WTC11 (cell line): ENCODE results near the gene RUSF1. TPM values are rescaled to one million over a fixed set of nuclear protein-coding genes. Genes with fewer than 3 reads are reported as not detected.

Experiments
- CREM ChIP-seq: sonication (generic); formaldehyde crosslinking; IDR thresholded peaks from 2 replicates; pipeline ENCODE4 v1.8.1; 2022; ENCODE audit warnings: mild to moderate bottlenecking, missing genetic modification reagents, moderate library complexity
- ELF4 ChIP-seq: sonication (generic); formaldehyde crosslinking; IDR thresholded peaks from 2 replicates; pipeline ENCODE4 v1.8.1; 2022; ENCODE audit warnings: low read depth, mild to moderate bottlenecking, moderate library complexity, missing genetic modification reagents
- EMX1 ChIP-seq: fragments of 250-450 bp; sonication (Bioruptor Pico); IDR thresholded peaks from 2 replicates; pipeline ENCODE4 v1.8.0; 2021; ENCODE audit warnings: mild to moderate bottlenecking
- ESRRA ChIP-seq: sonication (generic); formaldehyde crosslinking; IDR thresholded peaks from 2 replicates; pipeline ENCODE4 v1.8.1; 2022; ENCODE audit warnings: mild to moderate bottlenecking, missing genetic modification reagents, borderline replicate concordance
- HMGA2 ChIP-seq: fragments of 250-450 bp; sonication (Bioruptor Pico); IDR thresholded peaks from 2 replicates; pipeline ENCODE4 v1.4.0; 2021; ENCODE audit warnings: mild to moderate bottlenecking, moderate library complexity
- NFYB ChIP-seq: sonication (generic); formaldehyde crosslinking; conservative IDR thresholded peaks from 2 replicates; pipeline ENCODE4 v1.8.0; 2022; ENCODE audit warnings: low read depth, missing genetic modification reagents
- RELA ChIP-seq: sonication (generic); formaldehyde crosslinking; IDR thresholded peaks from 2 replicates; pipeline ENCODE4 v1.8.1; 2022; ENCODE audit warnings: missing genetic modification reagents, mild to moderate bottlenecking, borderline replicate concordance
- SMAD3 ChIP-seq: sonication (generic); formaldehyde crosslinking; IDR thresholded peaks from 2 replicates; pipeline ENCODE4 v1.8.0; 2022; ENCODE audit warnings: missing genetic modification reagents, mild to moderate bottlenecking, borderline replicate concordance
- SMAD4 ChIP-seq: sonication (generic); formaldehyde crosslinking; IDR thresholded peaks from 2 replicates; pipeline ENCODE4 v1.8.0; 2022; ENCODE audit warnings: mild to moderate bottlenecking, missing genetic modification reagents
- SOX15 ChIP-seq: fragments of 250-450 bp; sonication (Bioruptor Pico); IDR thresholded peaks from 2 replicates; pipeline ENCODE4 v1.9.0; 2021; ENCODE audit warnings: mild to moderate bottlenecking
- TEAD1 ChIP-seq: sonication (generic); formaldehyde crosslinking; IDR thresholded peaks from 2 replicates; pipeline ENCODE4 v1.8.0; 2022; ENCODE audit warnings: mild to moderate bottlenecking, missing genetic modification reagents
- ZNF138 ChIP-seq: sonication (generic); formaldehyde crosslinking; conservative IDR thresholded peaks from 2 replicates; pipeline ENCODE4 v1.8.1; 2022; ENCODE audit warnings: mild to moderate bottlenecking, moderate library complexity, missing genetic modification reagents
- ZNF232 ChIP-seq: sonication (generic); formaldehyde crosslinking; IDR thresholded peaks from 2 replicates; pipeline ENCODE4 v1.8.0; 2022; ENCODE audit warnings: mild to moderate bottlenecking, missing genetic modification reagents
- ZNF416 ChIP-seq: fragments of 250-450 bp; sonication (Bioruptor Pico); IDR thresholded peaks from 2 replicates; pipeline ENCODE4 v1.9.0; 2021; ENCODE audit warnings: mild to moderate bottlenecking, inconsistent platforms
- total RNA-seq: library from RNA; stranded (reverse); gene quantifications from 3 replicates; pipeline ENCODE4 v1.2.3, GENCODE V29; 2021
- TF ChIP-seq, protein P1 (sequence below): sonication (generic); formaldehyde crosslinking; IDR thresholded peaks from 2 replicates; pipeline ENCODE4 v1.8.0; 2023; ENCODE audit warnings: missing genetic modification reagents, mild to moderate bottlenecking, borderline replicate concordance
- TF ChIP-seq, protein P2 (sequence below): sonication (generic); formaldehyde crosslinking; conservative IDR thresholded peaks from 2 replicates; pipeline ENCODE4 v1.8.1; 2022; ENCODE audit warnings: mild to moderate bottlenecking, missing genetic modification reagents
- TF ChIP-seq, protein P3 (sequence below): sonication (generic); formaldehyde crosslinking; IDR thresholded peaks from 2 replicates; pipeline ENCODE4 v1.8.1; 2023; ENCODE audit warnings: mild to moderate bottlenecking, missing genetic modification reagents, moderate library complexity
- TF ChIP-seq, protein P4 (sequence below): fragments of 250-450 bp; sonication (Bioruptor Pico); IDR thresholded peaks from 2 replicates; pipeline ENCODE4 v1.9.0; 2021; ENCODE audit warnings: moderate library complexity, mild to moderate bottlenecking, inconsistent platforms, borderline replicate concordance
- TF ChIP-seq, protein P5 (sequence below): fragments of 250-450 bp; sonication (Bioruptor Pico); IDR thresholded peaks from 2 replicates; pipeline ENCODE4 v1.9.0; 2021; ENCODE audit warnings: mild to moderate bottlenecking
- TF ChIP-seq, protein P6 (sequence below): sonication (generic); formaldehyde crosslinking; IDR thresholded peaks from 2 replicates; pipeline ENCODE4 v1.8.1; 2023; ENCODE audit warnings: mild to moderate bottlenecking, missing genetic modification reagents
- TF ChIP-seq, protein P7 (sequence below): sonication (generic); formaldehyde crosslinking; IDR thresholded peaks from 2 replicates; pipeline ENCODE4 v1.8.1; 2022; ENCODE audit warnings: low read depth, missing genetic modification reagents, borderline replicate concordance
- TF ChIP-seq, protein P8 (sequence below): fragments of 250-450 bp; sonication (Bioruptor Pico); conservative IDR thresholded peaks from 2 replicates; pipeline ENCODE4 v1.9.0; 2021; ENCODE audit warnings: mild to moderate bottlenecking

RUSF1 gene
- total RNA-seq, 1 experiment from 2014 or later = 35.9 TPM

DNA sequence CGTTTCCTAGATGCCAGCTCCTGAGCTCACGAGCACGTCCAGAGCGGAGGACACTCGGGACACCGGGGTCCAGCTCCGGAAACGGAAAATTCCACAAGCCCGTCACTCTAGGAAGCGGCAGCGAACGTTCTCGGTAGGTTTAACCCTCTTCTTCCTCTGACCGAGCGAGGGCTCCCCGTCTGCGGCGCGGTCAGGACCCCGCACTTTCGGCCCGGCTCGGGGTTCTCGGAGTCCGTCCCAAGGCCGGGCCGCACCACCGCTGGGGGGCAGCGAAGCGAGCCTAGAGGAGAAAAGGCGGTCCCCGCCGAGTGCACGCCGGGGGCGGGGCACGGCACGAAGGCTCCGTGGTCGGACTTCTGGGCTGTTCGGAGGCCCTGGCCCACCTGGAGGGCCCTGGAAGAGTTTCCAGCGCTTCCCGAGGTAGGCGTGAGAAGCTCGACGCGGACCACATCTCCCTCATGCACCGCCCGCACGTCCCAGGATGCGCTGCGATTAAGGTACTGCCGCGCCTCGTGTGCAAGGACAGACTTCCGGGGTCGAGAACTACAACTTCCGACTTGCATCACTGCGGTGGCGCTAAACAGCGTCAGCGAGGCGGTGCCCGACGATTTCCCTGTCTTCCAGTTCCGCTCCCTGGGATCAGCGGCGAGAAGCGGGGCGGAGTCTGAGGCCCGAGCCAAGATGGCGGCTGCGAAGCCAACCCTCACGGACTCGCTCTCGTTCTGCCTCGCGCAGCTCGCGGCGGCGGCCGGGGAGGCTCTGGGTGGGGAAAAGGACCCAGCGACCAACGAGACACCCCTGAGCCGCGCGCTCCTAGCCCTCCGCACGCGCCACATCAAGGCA is 49.1 kb downstream of the RUSF1 start, which contains the start of gene ARMC5 (continued):
- TF ChIP-seq SMAD4 (CRISPR knock-in tag) (no peak), SOX15 (no peak), ELF4 (CRISPR knock-in tag) (no peak), RELA (CRISPR knock-in tag) (peak; percentile 72; the same call in 1 of the 2 replicates), SMAD3 (0 out of 2 replicates have a peak, but pooled peaks have one; percentile 52), ZNF138 (CRISPR knock-in tag) (no peak), HMGA2 (no peak), TEAD1 (CRISPR knock-in tag) (no peak), CREM (peak; percentile 78; the same call in 1 of the 2 replicates), ZNF232 (CRISPR knock-in tag) (0 out of 2 replicates have a peak, but pooled peaks have one; percentile 38), NFYB (CRISPR knock-in tag) (no peak), ESRRA (CRISPR knock-in tag) (peak; percentile 78; the same call in 1 of the 2 replicates), ZNF416 (CRISPR knock-in tag) (no peak), EMX1 (CRISPR knock-in tag) (no peak)
- TF ChIP-seq, protein P1, sequence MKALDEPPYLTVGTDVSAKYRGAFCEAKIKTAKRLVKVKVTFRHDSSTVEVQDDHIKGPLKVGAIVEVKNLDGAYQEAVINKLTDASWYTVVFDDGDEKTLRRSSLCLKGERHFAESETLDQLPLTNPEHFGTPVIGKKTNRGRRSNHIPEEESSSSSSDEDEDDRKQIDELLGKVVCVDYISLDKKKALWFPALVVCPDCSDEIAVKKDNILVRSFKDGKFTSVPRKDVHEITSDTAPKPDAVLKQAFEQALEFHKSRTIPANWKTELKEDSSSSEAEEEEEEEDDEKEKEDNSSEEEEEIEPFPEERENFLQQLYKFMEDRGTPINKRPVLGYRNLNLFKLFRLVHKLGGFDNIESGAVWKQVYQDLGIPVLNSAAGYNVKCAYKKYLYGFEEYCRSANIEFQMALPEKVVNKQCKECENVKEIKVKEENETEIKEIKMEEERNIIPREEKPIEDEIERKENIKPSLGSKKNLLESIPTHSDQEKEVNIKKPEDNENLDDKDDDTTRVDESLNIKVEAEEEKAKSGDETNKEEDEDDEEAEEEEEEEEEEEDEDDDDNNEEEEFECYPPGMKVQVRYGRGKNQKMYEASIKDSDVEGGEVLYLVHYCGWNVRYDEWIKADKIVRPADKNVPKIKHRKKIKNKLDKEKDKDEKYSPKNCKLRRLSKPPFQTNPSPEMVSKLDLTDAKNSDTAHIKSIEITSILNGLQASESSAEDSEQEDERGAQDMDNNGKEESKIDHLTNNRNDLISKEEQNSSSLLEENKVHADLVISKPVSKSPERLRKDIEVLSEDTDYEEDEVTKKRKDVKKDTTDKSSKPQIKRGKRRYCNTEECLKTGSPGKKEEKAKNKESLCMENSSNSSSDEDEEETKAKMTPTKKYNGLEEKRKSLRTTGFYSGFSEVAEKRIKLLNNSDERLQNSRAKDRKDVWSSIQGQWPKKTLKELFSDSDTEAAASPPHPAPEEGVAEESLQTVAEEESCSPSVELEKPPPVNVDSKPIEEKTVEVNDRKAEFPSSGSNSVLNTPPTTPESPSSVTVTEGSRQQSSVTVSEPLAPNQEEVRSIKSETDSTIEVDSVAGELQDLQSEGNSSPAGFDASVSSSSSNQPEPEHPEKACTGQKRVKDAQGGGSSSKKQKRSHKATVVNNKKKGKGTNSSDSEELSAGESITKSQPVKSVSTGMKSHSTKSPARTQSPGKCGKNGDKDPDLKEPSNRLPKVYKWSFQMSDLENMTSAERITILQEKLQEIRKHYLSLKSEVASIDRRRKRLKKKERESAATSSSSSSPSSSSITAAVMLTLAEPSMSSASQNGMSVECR (CRISPR knock-in tag) = peak; percentile 44; the same call in 1 of the 2 replicates
- TF ChIP-seq, protein P2, sequence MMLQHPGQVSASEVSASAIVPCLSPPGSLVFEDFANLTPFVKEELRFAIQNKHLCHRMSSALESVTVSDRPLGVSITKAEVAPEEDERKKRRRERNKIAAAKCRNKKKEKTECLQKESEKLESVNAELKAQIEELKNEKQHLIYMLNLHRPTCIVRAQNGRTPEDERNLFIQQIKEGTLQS = no peak
- TF ChIP-seq, protein P3, sequence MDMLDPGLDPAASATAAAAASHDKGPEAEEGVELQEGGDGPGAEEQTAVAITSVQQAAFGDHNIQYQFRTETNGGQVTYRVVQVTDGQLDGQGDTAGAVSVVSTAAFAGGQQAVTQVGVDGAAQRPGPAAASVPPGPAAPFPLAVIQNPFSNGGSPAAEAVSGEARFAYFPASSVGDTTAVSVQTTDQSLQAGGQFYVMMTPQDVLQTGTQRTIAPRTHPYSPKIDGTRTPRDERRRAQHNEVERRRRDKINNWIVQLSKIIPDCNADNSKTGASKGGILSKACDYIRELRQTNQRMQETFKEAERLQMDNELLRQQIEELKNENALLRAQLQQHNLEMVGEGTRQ (CRISPR knock-in tag) = peak; percentile 62
- TF ChIP-seq, protein P4, sequence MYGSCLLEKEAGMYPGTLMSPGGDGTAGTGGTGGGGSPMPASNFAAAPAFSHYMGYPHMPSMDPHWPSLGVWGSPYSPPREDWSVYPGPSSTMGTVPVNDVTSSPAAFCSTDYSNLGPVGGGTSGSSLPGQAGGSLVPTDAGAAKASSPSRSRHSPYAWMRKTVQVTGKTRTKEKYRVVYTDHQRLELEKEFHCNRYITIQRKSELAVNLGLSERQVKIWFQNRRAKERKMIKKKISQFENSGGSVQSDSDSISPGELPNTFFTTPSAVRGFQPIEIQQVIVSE (CRISPR knock-in tag) = no peak
- TF ChIP-seq, protein P5, sequence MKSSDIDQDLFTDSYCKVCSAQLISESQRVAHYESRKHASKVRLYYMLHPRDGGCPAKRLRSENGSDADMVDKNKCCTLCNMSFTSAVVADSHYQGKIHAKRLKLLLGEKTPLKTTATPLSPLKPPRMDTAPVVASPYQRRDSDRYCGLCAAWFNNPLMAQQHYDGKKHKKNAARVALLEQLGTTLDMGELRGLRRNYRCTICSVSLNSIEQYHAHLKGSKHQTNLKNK = no peak
- TF ChIP-seq, protein P6, sequence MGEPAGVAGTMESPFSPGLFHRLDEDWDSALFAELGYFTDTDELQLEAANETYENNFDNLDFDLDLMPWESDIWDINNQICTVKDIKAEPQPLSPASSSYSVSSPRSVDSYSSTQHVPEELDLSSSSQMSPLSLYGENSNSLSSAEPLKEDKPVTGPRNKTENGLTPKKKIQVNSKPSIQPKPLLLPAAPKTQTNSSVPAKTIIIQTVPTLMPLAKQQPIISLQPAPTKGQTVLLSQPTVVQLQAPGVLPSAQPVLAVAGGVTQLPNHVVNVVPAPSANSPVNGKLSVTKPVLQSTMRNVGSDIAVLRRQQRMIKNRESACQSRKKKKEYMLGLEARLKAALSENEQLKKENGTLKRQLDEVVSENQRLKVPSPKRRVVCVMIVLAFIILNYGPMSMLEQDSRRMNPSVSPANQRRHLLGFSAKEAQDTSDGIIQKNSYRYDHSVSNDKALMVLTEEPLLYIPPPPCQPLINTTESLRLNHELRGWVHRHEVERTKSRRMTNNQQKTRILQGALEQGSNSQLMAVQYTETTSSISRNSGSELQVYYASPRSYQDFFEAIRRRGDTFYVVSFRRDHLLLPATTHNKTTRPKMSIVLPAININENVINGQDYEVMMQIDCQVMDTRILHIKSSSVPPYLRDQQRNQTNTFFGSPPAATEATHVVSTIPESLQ (CRISPR knock-in tag) = no peak
- TF ChIP-seq, protein P7, sequence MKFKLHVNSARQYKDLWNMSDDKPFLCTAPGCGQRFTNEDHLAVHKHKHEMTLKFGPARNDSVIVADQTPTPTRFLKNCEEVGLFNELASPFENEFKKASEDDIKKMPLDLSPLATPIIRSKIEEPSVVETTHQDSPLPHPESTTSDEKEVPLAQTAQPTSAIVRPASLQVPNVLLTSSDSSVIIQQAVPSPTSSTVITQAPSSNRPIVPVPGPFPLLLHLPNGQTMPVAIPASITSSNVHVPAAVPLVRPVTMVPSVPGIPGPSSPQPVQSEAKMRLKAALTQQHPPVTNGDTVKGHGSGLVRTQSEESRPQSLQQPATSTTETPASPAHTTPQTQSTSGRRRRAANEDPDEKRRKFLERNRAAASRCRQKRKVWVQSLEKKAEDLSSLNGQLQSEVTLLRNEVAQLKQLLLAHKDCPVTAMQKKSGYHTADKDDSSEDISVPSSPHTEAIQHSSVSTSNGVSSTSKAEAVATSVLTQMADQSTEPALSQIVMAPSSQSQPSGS (CRISPR knock-in tag) = no peak
- TF ChIP-seq, protein P8, sequence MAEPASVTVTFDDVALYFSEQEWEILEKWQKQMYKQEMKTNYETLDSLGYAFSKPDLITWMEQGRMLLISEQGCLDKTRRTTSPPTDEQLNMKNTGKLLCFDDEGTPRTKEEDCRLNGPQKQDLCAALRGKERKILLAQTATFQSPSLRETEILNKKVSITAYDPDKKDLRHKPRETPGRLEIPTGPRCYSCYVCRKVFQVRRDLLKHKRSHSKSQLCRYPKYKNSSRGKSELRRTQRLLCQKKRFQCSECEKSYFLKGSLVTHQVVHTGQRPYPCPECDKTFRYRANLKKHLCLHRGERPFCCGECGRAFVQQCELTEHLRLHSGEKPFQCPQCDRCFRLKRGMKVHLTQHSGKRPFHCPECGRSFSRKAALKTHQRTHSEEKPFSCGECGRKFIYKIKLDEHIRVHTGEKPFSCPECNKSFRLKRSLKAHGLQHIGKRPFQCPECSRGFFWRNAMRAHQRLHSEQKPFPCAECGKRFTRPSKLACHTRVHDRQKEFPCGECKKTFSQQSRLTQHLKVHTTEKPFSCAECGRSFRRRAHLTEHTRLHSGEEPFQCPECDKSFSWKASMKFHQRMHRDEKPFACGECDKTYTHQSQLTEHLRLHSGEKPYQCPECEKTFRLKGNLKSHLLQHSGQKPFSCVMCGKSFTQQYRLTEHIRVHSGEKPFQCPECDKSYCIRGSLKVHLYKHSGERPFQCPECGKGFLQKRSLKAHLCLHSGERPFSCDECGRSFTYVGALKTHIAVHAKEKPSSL (CRISPR knock-in tag) = no peak
